Measurements from ENCODE around the gene ANP32B.

The ANP32B gene

DNA sequence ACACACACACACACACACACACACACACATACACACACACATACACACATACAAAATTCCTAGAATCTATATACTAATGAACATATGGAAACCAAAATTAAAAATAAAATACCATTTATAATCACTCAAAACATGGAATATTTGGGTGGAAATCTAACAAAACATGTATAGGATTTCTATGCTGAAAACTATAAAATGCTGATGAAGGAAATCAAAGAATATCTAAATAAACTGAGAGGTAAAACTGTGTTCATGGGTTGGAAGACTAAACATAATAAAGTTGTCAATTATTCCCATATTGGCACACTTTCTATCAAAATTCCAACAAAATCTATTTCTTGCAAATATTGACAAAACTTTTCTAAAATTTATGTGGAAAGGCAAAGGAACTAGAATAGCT, 48.0 kb downstream of the ANP32B start:
- H3K27ac ChIP-seq, result no peak overlapping the region
- no peak overlapping the region for H3K4me3 ChIP-seq (ENCODE audit: low read depth in 1 of 2, low read length in 1 of 2)
- no peaks in the 10 kb centered on the region for H3K27me3 ChIP-seq
- TF ChIP-seq, protein P1, sequence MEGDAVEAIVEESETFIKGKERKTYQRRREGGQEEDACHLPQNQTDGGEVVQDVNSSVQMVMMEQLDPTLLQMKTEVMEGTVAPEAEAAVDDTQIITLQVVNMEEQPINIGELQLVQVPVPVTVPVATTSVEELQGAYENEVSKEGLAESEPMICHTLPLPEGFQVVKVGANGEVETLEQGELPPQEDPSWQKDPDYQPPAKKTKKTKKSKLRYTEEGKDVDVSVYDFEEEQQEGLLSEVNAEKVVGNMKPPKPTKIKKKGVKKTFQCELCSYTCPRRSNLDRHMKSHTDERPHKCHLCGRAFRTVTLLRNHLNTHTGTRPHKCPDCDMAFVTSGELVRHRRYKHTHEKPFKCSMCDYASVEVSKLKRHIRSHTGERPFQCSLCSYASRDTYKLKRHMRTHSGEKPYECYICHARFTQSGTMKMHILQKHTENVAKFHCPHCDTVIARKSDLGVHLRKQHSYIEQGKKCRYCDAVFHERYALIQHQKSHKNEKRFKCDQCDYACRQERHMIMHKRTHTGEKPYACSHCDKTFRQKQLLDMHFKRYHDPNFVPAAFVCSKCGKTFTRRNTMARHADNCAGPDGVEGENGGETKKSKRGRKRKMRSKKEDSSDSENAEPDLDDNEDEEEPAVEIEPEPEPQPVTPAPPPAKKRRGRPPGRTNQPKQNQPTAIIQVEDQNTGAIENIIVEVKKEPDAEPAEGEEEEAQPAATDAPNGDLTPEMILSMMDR (IDR thresholded peaks at IDR 0.05), result no peak
- H3K36me3 ChIP-seq, result no peaks in the 10 kb centered on the region
- peaks cover 0 to 9% of the 10 kb centered on the region in 2 experiments for H3K4me1 ChIP-seq (ENCODE audit: control insufficient read depth in 1 of 2, insufficient read depth in 1 of 2, low read depth in 1 of 2, low read length in 1 of 2)
- H3K9me3 ChIP-seq, result no peaks in the 10 kb centered on the region

GRCh38 chr9:98031935-98032334, 48.8 kb downstream of the ANP32B start:
- H3K4me1 ChIP-seq (ENCODE audit: control insufficient read depth in 1 of 2, insufficient read depth in 1 of 2, low read depth in 1 of 2, low read length in 1 of 2), result peaks cover 0 to 9% of the 10 kb centered on the region in 2 experiments
- H3K9me3 ChIP-seq, result no peaks in the 10 kb centered on the region
- H3K36me3 ChIP-seq, result no peaks in the 10 kb centered on the region
- TF ChIP-seq, protein P1 (IDR thresholded peaks at IDR 0.05), result no peak
- no peak overlapping the region for H3K27ac ChIP-seq
- no peak overlapping the region for H3K4me3 ChIP-seq (ENCODE audit: low read depth in 1 of 2, low read length in 1 of 2)
- no peaks in the 10 kb centered on the region for H3K27me3 ChIP-seq

GRCh38 chr9:98034593-98035546, 51.7 kb downstream of the ANP32B start:
- no peak overlapping the region for H3K4me3 ChIP-seq (ENCODE audit: low read depth in 1 of 2, low read length in 1 of 2)
- TF ChIP-seq, protein P1 (IDR thresholded peaks at IDR 0.05), result peak; percentile 86
- no peaks in the 10 kb centered on the region for H3K36me3 ChIP-seq
- H3K27me3 ChIP-seq, result no peaks in the 10 kb centered on the region
- H3K27ac ChIP-seq, result no peak overlapping the region
- H3K4me1 ChIP-seq (ENCODE audit: control insufficient read depth in 1 of 2, insufficient read depth in 1 of 2, low read depth in 1 of 2, low read length in 1 of 2), result peaks cover 0 to 9% of the 10 kb centered on the region in 2 experiments
- no peaks in the 10 kb centered on the region for H3K9me3 ChIP-seq

GRCh38 chr9:98037357-98037756, 54.2 kb downstream of the ANP32B start:
- Histone ChIP-seq H3K36me3 (no peaks in the 10 kb centered on the region), H3K27me3 (no peaks in the 10 kb centered on the region), H3K4me1 (ENCODE audit: control insufficient read depth in 1 of 2, insufficient read depth in 1 of 2, low read depth in 1 of 2, low read length in 1 of 2) (peaks cover 0 to 9% of the 10 kb centered on the region in 2 experiments), H3K9me3 (no peaks in the 10 kb centered on the region), H3K27ac (no peak overlapping the region), H3K4me3 (ENCODE audit: low read depth in 1 of 2, low read length in 1 of 2) (no peak overlapping the region)
- TF ChIP-seq, protein P1 (IDR thresholded peaks at IDR 0.05), result no peak

- no peak overlapping the region for H3K4me3 ChIP-seq (ENCODE audit: low read depth in 1 of 2, low read length in 1 of 2)
- TF ChIP-seq, protein P1 (IDR thresholded peaks at IDR 0.05), result no peak
- H3K36me3 ChIP-seq, result no peaks in the 10 kb centered on the region
- no peaks in the 10 kb centered on the region for H3K9me3 ChIP-seq
- no peaks in the 10 kb centered on the region for H3K27me3 ChIP-seq
- H3K4me1 ChIP-seq (ENCODE audit: control insufficient read depth in 1 of 2, insufficient read depth in 1 of 2, low read depth in 1 of 2, low read length in 1 of 2), result peaks cover 4 to 13% of the 10 kb centered on the region in 2 experiments
- H3K27ac ChIP-seq, result no peak overlapping the region
Observed at GRCh38 chr9:98038958-98039357, 55.8 kb downstream of the ANP32B start.
